GM12872 (cell line): ENCODE results near the gene WNK1.
A peak's percentile ranks its signal among the peaks of the same experiment; 100 is the strongest.

Experiments
- CTCF ChIP-seq: IDR thresholded peaks from 3 replicates; pipeline ENCODE4 v1.5.1; 2011; ENCODE audit warnings: low read depth, mild to moderate bottlenecking, low read length, moderate library complexity; ENCODE audit not compliant: insufficient read depth

Gene WNK1

GRCh38 chr12:938810-939209 is 186.4 kb downstream of the WNK1 start:
- TF ChIP-seq CTCF, result no peak

DNA sequence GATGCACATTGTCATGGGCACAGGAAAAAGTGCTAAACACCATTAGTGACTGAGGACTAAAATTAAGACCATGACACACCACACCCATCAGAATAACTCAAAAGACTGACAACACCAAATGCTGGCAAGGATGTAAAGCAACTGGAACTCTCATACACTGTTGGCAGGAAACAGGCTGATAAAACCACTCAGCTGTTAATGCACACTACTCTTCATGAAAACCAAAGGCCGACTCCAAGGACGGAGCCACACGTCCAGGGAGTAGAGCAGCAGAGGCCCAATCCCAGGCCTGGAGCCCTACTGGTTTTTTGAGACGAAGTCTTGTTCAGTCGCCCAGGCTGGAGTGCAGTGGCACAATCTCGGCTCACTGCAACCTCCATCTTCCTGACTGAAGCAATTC is 190.7 kb downstream of the WNK1 start:
- no peak for TF ChIP-seq CTCF

- TF ChIP-seq CTCF, result no peak
These were observed 191.8 kb downstream of the WNK1 start for GRCh38 chr12:944211-944610.

DNA sequence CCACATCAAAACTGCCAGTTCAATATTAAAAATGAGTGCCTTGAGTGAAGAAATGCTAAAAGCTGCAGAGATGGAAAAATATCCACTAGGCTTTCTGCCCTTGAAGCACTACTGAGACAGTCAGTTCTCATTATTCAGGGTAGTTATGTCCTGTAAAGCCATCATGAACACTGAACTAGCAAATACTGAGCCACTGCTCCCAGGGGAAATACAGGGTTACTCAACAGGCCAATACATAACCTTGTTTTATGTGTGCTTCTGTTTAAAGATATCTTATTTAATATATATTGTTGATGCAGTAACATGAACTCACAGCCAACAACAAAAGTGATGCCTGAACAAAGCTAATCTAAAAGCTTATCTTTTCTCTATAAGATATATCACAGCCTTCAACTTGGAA is 193.8 kb downstream of the WNK1 start:
- no peak for TF ChIP-seq CTCF

- TF ChIP-seq CTCF, result no peak
These were observed 194.3 kb downstream of the WNK1 start for GRCh38 chr12:946631-947030.

DNA sequence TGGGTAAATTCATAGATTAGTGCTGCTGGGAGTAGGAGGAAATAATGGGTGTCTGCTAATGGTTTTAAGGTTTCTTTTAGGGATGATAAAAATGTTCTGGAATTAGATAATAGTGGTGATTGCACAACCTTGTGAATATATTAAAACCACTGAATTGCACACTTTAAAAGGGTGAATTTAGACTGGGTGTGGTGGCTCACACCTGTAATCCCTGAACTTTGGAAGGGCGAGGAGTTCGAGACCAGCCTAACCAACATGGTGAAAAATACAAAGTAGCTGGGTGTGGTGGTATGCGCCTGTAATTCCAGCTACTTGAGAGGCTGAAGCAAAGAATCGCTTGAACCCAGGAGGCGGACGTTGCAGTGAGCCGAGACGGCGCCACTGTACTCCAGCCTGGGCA is 195.9 kb downstream of the WNK1 start:
- TF ChIP-seq CTCF, result no peak

- peak; percentile 88 for TF ChIP-seq CTCF
These were observed 197.2 kb downstream of the WNK1 start, which contains the start of gene RAD52 for GRCh38 chr12:949453-950191. Gene RAD52, minus strand, starts transcription at chr12:949694. Its CDS starts 16,636 bp downstream, at chr12:933058.
